AG10803 (cell line): ENCODE measurements around the gene ZNF573.
A peak's percentile ranks its signal among the peaks of the same experiment; 100 is the strongest.

Experiments used
- DNase-seq: peaks from one replicate; pipeline ENCODE4 v3.0.0; 2010; ENCODE audit warnings: low read depth
- H3K4me3 ChIP-seq: 2 replicates; pipeline ENCODE4 v1.5.1; 2011; ENCODE audit warnings: mild to moderate bottlenecking, low read length, control low read depth
- TF ChIP-seq, protein P1 (sequence below): conservative IDR thresholded peaks from 2 replicates; pipeline ENCODE4 v1.5.1; 2011; ENCODE audit warnings: mild to moderate bottlenecking, low read length, control low read depth, inconsistent platforms

ZNF573 gene

DNA sequence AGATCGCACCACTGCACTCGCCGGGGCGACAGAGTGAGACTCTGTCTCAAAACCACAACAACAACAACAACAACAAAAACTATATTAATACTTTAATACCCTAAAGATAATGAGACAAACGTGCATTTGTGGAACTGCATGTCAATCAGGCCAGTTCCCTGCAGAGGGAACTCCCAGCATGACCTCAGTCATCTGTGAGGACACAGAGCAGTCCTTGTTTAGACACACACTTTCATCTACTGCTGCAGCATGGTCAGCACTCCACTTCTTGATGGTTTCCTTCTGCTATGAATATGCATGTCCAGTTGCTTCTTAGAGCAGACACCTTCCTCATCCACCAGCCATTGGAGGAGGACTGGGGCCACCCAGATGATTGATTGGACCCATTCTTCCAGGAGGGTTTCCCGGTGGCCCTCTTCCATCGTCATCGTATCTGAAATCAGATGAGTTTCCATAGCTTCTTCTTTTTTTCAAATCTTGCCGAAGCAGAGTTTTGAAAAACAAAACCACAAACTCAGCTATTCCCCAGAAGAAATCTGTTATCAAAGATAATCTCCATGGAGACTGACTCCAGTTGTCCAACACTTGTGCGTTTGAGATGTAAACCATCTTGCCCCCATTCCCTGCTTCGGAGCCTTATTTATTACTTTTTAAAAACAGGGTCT lies 86.3 kb downstream of the ZNF573 start:
- no peak overlapping the region for H3K4me3 ChIP-seq
- TF ChIP-seq, protein P1, sequence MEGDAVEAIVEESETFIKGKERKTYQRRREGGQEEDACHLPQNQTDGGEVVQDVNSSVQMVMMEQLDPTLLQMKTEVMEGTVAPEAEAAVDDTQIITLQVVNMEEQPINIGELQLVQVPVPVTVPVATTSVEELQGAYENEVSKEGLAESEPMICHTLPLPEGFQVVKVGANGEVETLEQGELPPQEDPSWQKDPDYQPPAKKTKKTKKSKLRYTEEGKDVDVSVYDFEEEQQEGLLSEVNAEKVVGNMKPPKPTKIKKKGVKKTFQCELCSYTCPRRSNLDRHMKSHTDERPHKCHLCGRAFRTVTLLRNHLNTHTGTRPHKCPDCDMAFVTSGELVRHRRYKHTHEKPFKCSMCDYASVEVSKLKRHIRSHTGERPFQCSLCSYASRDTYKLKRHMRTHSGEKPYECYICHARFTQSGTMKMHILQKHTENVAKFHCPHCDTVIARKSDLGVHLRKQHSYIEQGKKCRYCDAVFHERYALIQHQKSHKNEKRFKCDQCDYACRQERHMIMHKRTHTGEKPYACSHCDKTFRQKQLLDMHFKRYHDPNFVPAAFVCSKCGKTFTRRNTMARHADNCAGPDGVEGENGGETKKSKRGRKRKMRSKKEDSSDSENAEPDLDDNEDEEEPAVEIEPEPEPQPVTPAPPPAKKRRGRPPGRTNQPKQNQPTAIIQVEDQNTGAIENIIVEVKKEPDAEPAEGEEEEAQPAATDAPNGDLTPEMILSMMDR, result no peak
- no peak for DNase-seq

DNA sequence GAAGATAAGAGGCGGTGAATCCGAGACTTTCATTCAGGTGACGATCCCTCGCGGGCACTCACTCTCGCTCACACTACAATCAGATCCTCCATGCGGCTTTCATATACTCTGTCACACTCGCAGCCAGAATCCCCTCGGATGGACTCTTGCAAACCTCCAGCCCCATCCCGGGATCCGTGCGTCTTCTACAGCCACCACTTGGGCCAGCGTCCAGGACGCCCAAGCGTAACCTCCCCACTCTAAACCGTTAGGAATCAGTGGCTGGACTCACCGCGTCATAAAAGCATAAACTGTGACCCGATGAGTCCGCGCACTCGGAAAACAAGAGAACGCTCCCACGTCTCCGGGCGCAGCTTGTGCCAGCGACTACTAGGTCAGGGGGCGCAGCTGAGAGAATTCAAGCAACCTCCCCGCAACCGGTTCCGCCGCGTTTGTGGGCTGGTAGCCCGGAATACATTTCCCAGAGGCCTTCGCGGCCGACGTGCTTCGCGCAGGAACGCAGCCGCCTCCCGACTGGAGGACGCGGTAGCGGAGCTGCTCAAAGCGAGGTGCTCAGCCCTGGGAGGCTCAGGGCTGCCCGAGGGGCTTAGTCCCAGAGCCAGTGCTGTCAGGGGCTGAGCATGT lies 87.4 kb downstream of the ZNF573 start:
- H3K4me3 ChIP-seq, result peak overlapping the region; percentile 76
- TF ChIP-seq, protein P1, result no peak
- peak; percentile 76 for DNase-seq
